Astrocyte (in vitro differentiated cells and primary cell): ENCODE results near the gene PARP8.

Source experiments
- CTCF ChIP-seq: IDR thresholded peaks from 2 replicates; pipeline ENCODE4 v1.5.1; 2011; ENCODE audit warnings: low read depth, mild to moderate bottlenecking, inconsistent platforms, low read length, moderate library complexity; ENCODE audit not compliant: insufficient read depth
- EZH2 ChIP-seq: IDR thresholded peaks from 2 replicates; pipeline ENCODE4 v1.6.1; 2012; ENCODE audit warnings: mild to moderate bottlenecking, low read length, inconsistent platforms; ENCODE audit not compliant: insufficient read depth

GRCh38 chr5:50704730-50705129 is 38.3 kb downstream of the PARP8 start:
- no peak for TF ChIP-seq CTCF
- no peak for TF ChIP-seq EZH2
